22Rv1 (cell line): ENCODE measurements around the gene OR51B6.

Experiments
- CTCF ChIP-seq: fragments of 450-650 bp; IDR thresholded peaks from 2 replicates; pipeline ENCODE4 v1.5.1; 2017; ENCODE audit warnings: mild to moderate bottlenecking
- ZFX ChIP-seq: fragments of 450-650 bp; IDR thresholded peaks from 2 replicates; pipeline ENCODE4 v1.6.1; 2017; ENCODE audit warnings: antibody characterized with exemption, borderline replicate concordance

GRCh38 chr11:5335170-5335569, 16.1 kb upstream of the OR51B6 start:
- TF ChIP-seq CTCF (no peak), ZFX (no peak)
